NAMALWA (cell line): ENCODE data around the gene IMMP2L.
"Not testable (repeated sequence)": the region's sequence is repeated elsewhere in the genome, so short reads cannot be mapped to it uniquely, and the experiment has no call there.

ENCODE experiments used
- DNase-seq: peaks from one replicate; pipeline ENCODE4 v3.0.0-alpha.2; 2015; ENCODE audit warnings: low spot score

The IMMP2L gene

GRCh38 chr7:110718503-110719205 is 843.6 kb downstream of the IMMP2L start:
- DNase-seq = no peak

GRCh38 chr7:110704225-110704624 is 858.1 kb downstream of the IMMP2L start:
- DNase-seq = no peak

DNA sequence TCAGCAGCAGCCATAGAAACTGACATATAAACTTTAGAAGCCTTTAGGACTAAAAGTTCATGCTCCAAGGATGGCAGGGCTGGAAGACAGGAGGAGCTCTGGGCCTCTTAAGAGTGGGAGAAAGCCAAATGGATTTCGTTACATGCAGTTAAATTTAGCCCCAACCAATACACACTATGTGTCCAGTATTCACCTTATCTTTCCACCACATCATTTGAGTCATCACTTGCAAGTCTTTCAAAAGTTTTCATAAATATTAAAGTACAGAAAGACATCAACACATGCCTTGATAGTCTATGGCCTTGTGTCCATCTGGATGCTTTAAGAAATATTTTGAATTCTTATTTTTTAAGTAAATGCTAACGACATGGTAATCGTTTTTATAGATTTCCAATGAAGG is 863.7 kb downstream of the IMMP2L start:
- no peak for DNase-seq

DNA sequence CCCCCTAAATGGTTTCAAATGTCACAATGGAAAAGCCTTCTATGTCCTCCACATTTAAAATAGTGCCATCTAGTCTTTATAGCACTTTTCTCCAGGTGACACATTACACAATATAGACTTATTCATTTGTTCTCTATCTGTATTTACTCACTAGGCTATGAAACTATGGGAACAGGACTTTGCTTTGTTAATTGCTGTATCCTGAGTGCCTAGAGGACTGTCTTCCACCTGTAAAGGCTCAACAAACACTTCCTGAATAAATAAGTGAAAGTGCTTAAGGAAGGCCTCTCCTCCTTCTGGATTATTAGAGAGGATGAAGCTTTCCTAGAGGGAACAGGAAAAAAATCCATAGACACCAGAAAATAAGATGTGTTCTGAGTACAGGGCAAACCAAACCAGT is 868.9 kb downstream of the IMMP2L start:
- DNase-seq = no peak

DNA sequence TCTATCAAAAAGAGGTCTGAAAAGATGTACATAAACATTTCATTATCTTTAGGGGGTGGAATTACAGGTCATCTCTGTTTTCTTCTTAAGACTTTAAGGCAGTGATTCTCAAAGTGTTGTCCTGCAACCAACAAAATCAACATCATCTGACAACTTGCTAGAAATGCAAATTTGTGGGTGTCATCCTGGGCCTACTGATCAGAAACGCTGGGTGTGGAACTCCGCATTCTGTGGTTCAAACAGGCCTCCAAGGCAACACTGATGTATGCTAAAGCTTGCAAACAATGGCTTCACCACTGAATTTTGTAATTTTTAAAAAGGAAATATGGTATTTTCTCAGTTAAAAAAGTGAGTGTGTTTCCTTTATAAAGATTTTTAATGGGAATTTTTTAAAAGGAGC is 873.4 kb downstream of the IMMP2L start:
- DNase-seq = no peak

GRCh38 chr7:110685899-110686298 is 876.4 kb downstream of the IMMP2L start:
- no peak for DNase-seq

- DNase-seq = no peak
Measured at GRCh38 chr7:110681941-110682340, 880.4 kb downstream of the IMMP2L start.

GRCh38 chr7:110677405-110677804 is 884.9 kb downstream of the IMMP2L start:
- DNase-seq = no peak

GRCh38 chr7:110676785-110677184 is 885.5 kb downstream of the IMMP2L start:
- DNase-seq = no peak

DNA sequence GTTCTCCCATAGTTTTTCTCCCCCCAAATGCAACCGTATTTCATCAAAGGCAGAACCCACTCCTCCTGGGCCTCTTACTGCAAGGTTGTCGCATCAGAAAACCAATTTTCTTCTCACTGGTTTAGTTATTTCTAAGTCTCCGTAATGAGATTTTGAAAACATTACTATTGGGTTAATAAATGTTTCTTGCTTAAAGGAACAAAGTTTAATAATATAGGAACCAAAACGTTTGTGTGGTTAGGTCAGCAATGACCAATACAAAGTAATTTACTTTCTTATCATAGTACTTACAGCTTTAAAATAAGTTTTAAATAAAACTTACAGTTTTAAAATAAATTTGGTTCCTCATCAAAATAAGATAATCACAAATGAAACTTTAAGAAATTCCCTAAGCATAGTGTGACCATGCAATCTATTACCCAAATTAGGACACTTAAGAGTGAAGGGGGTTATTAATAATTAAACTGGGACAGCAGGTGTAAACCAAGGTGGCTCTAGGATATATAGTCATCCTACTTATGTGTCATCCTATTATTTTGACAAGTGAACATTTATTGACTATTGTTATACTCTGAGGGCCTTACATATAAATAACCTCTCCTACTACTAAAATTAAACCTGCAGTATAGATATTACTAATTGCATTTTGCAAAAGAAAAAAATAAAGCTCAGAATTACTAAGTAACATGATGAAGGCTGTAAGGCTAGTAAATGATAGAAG is 886.7 kb downstream of the IMMP2L start:
- no peak for DNase-seq

- no peak for DNase-seq
Measured at GRCh38 chr7:110673148-110673547, 889.1 kb downstream of the IMMP2L start.

DNA sequence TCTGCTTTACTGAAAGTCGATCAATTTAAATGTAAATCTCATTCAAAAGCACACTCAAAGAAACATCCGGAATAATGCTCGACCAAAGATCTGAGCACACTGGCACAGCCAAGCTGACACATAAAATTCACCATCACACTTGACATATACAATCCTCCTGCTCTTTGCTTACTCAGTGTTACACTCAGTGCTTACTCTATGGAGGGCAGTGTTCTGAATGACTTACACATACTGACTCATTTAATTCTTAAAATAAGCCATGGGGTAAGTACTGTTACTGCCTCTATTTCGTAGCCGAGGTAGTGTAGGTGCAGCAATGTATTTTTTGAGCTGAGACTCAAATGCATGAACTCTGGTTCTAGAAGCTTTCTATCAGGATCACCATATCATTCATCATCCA is 892.9 kb downstream of the IMMP2L start:
- DNase-seq = no peak

GRCh38 chr7:110664803-110665202 is 897.5 kb downstream of the IMMP2L start:
- no peak for DNase-seq

DNA sequence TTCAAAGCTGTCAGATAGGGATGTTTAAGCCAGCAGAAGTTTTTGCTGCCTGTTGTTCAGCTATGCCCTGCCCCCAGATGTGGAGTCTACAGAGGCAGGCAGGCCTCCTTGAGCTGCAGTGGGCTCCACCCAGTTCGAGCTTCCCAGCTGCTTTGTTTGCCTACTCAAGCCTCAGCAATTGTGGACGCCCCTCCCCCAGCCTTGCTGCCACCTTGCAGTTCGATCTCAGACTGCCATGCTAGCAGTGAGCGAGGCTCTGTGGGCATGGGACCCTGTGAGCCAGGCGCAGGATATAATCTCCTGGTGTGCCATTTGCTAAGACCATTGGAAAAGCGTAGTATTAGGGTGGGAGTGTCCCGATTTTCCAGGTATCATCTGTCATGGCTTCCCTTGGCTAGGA is 901.7 kb downstream of the IMMP2L start:
- DNase-seq = not testable (repeated sequence)

GRCh38 chr7:110650328-110650727 is 912.0 kb downstream of the IMMP2L start:
- no peak for DNase-seq

GRCh38 chr7:110647266-110647665 is 915.0 kb downstream of the IMMP2L start:
- no peak for DNase-seq

DNA sequence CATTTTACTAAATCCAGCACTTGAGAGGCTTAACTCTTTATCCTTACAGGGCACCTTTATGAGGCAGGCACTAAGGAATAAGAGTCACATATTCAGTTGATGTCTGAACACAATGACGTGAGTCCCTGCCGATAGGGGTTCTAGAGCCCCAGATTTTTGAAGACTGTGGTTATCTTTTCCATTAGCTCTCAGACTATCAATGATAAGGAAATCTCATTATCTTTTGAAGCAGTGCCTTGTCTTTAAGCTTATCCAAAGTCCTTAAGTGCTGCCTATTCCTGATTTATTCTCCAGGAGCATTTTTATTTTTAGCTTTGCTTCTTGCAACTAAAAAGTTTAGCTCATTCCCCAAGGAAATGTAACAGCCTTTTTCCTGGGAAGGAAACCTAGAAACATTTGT is 915.5 kb downstream of the IMMP2L start:
- DNase-seq = no peak

DNA sequence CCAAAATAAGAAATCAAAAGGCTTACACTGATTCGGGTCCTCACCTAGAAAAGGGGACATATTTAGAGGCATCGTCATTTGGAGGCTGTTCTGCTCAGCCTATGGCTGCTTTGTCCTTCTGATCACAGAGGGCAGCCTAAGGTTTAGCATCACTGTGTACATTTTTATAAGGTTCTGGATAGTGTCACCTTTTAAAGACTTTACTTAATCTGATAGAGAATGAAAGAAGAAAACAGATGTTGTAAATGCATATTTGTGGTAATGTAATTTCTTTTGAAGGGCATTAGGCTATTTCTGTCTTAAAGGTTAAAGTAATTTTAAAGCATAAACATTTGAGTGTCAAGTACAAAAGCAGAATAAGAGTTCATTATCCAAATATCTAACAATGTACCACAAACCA is 916.7 kb downstream of the IMMP2L start:
- DNase-seq = no peak

GRCh38 chr7:110645060-110645459 is 917.2 kb downstream of the IMMP2L start:
- DNase-seq = no peak

- no peak for DNase-seq
Measured at GRCh38 chr7:110637252-110637651, 925.0 kb downstream of the IMMP2L start.

GRCh38 chr7:110633313-110633712 is 929.0 kb downstream of the IMMP2L start:
- no peak for DNase-seq

GRCh38 chr7:110626414-110626813 is 935.9 kb downstream of the IMMP2L start:
- no peak for DNase-seq

- DNase-seq = no peak
Measured at GRCh38 chr7:110625294-110625693, 937.0 kb downstream of the IMMP2L start.

DNA sequence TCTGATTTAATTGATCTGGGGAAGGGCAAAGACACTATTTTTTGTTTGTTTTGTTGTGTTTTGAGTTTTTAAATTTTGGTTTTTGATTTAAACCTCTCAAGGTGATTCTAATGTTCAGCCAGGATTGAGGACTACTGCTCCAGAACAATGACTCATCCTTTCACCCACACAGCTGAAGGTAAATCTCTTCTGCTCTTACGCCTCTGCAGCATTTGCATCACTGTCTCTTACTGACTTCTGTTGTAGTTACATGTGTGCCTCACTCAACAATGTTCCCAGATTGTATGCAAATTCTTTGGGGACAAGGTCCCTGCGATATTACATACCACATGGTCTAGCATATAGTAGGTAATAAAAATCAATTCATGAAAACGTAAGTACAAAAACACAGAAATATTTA is 938.9 kb downstream of the IMMP2L start:
- DNase-seq = no peak
